Activated naive CD8-positive, alpha-beta T cell (primary cell): Measurements from ENCODE around the gene SLC6A6.

Experiments
- H3K27ac Mint-ChIP-seq: one replicate; pipeline ENCODE4 v1.8.0; 2021; ENCODE audit warnings: mixed read lengths
- H3K27me3 Mint-ChIP-seq: one replicate; pipeline ENCODE4 v1.8.0; 2021; ENCODE audit warnings: mixed read lengths
- H3K36me3 Mint-ChIP-seq: one replicate; pipeline ENCODE4 v1.8.0; 2021; ENCODE audit warnings: mixed read lengths
- H3K4me1 Mint-ChIP-seq: one replicate; pipeline ENCODE4 v1.8.0; 2021; ENCODE audit warnings: low read depth, mixed read lengths
- H3K4me3 Mint-ChIP-seq: one replicate; pipeline ENCODE4 v1.8.0; 2021; ENCODE audit warnings: mild to moderate bottlenecking, mixed read lengths
- H3K9me3 Mint-ChIP-seq: one replicate; pipeline ENCODE4 v1.8.0; 2021; ENCODE audit warnings: low read depth, mixed read lengths

Gene SLC6A6

GRCh38 chr3:14505001-14505802 lies 102.8 kb downstream of the SLC6A6 start:
- no peaks in the 10 kb centered on the region for H3K9me3 Mint-ChIP-seq
- no peaks in the 10 kb centered on the region for H3K27me3 Mint-ChIP-seq
- no peak overlapping the region for H3K4me3 Mint-ChIP-seq
- peaks cover 2% of the 10 kb centered on the region for H3K36me3 Mint-ChIP-seq
- peaks cover 4% of the 10 kb centered on the region for H3K4me1 Mint-ChIP-seq
- no peak overlapping the region for H3K27ac Mint-ChIP-seq

DNA sequence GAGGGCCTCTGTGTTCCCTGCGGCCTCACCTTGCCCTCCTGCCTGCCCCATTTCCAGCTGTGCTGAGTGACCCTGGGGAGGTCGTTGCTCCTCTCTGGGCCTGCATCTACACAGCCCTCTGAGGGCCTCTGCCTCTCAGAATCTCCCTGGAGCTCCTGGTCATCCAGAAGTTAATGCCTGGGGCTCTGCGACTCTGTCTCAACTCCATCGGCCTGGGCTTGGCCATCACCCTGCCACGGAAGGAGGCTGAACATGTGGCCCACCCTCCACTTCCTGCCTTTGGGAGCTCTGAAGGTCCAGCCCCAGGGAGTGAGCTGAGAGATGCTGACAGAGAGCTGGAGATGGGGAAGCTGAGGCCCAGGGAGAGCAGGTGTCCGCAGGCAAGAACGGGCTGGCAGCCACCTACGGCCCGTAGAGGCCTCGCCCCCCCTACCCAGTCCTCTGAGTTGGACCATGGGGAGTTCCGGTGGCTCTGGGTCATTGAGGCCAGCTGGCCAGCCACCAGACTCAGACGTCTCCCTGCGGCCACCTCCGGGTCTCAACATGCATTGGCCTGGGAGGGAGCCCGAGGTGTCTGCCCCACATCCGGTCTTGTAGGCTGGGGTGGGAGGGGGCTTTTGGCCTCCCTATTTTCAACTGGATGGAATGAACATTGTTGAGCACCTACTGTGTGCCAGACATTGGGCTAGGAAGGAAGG lies 103.5 kb downstream of the SLC6A6 start:
- H3K4me3 Mint-ChIP-seq, result no peak overlapping the region
- peaks cover 2% of the 10 kb centered on the region for H3K36me3 Mint-ChIP-seq
- H3K27ac Mint-ChIP-seq, result no peak overlapping the region
- H3K4me1 Mint-ChIP-seq, result peaks cover 4% of the 10 kb centered on the region
- H3K9me3 Mint-ChIP-seq, result no peaks in the 10 kb centered on the region
- no peaks in the 10 kb centered on the region for H3K27me3 Mint-ChIP-seq

DNA sequence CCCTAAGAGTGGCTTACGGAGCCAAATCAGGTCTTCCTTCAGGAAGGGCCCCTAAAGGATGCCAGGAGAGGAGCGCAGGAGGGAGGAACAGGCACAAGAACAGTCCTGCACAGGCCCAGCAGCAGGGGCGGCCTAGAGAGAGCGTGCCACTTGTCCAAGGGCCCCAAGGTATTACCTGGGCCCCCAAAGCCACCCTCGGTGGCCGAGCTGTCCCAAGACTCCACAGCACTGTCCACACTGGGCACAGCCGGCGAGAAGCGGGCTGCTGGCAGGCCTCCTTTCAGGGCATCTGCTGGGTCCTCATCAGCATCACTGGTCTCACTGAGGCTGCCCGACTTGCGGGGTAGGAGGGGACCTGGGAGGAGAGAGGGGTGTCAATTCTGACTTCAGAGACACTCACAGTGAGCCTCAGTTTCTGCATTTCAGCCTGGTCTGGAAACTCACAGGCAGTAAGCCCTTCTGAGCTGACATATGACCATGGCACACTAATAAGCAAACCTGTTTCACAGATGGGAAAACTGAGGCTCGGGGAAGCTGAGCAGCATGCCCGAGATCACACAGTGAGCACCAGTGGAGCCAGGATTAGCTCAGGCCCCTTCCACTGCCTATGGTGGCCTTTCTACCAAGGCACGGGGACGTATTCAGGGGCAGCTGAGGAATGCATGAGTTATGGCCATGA lies 104.4 kb downstream of the SLC6A6 start:
- peaks cover 2% of the 10 kb centered on the region for H3K36me3 Mint-ChIP-seq
- H3K27me3 Mint-ChIP-seq, result no peaks in the 10 kb centered on the region
- peaks cover 4% of the 10 kb centered on the region for H3K4me1 Mint-ChIP-seq
- no peaks in the 10 kb centered on the region for H3K9me3 Mint-ChIP-seq
- no peak overlapping the region for H3K4me3 Mint-ChIP-seq
- H3K27ac Mint-ChIP-seq, result no peak overlapping the region

GRCh38 chr3:14507305-14507741 lies 104.9 kb downstream of the SLC6A6 start:
- Mint-ChIP-seq H3K27me3 (no peaks in the 10 kb centered on the region), H3K4me3 (no peak overlapping the region), H3K9me3 (no peaks in the 10 kb centered on the region), H3K4me1 (peaks cover 4% of the 10 kb centered on the region), H3K27ac (no peak overlapping the region), H3K36me3 (peaks cover 2% of the 10 kb centered on the region)

GRCh38 chr3:14507757-14508504 lies 105.5 kb downstream of the SLC6A6 start:
- Mint-ChIP-seq H3K4me3 (no peak overlapping the region), H3K9me3 (no peaks in the 10 kb centered on the region), H3K27ac (no peak overlapping the region)

DNA sequence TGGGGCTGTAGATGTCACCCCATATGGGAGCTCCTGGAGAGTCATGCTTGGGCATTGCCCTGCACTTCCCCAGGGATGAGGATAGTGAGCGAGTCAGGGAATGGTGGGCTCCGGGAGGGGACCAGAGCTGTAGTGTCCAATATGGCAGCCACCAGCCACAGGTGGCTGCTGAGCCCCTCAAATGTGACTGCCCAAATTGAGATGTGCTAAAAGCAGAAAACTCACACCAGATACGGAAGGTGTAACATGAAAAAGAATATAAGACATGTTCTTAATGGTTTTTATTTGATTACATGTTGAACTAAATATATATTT lies 106.1 kb downstream of the SLC6A6 start:
- Mint-ChIP-seq H3K9me3 (no peaks in the 10 kb centered on the region), H3K27ac (no peak overlapping the region), H3K36me3 (no peaks in the 10 kb centered on the region), H3K4me1 (peaks cover 4% of the 10 kb centered on the region), H3K4me3 (no peak overlapping the region), H3K27me3 (no peaks in the 10 kb centered on the region)

More at GRCh38 chr3:14507757-14508504, 105.5 kb downstream of the SLC6A6 start:
- H3K27me3 Mint-ChIP-seq, result no peaks in the 10 kb centered on the region
- peaks cover 2% of the 10 kb centered on the region for H3K36me3 Mint-ChIP-seq
- peaks cover 4% of the 10 kb centered on the region for H3K4me1 Mint-ChIP-seq

GRCh38 chr3:14508966-14509795 lies 106.8 kb downstream of the SLC6A6 start:
- no peak overlapping the region for H3K27ac Mint-ChIP-seq
- H3K4me1 Mint-ChIP-seq, result peaks cover 4% of the 10 kb centered on the region
- H3K36me3 Mint-ChIP-seq, result no peaks in the 10 kb centered on the region
- no peaks in the 10 kb centered on the region for H3K9me3 Mint-ChIP-seq
- H3K4me3 Mint-ChIP-seq, result no peak overlapping the region
- H3K27me3 Mint-ChIP-seq, result no peaks in the 10 kb centered on the region

GRCh38 chr3:14509796-14510100 lies 107.3 kb downstream of the SLC6A6 start:
- no peak overlapping the region for H3K4me3 Mint-ChIP-seq
- no peaks in the 10 kb centered on the region for H3K36me3 Mint-ChIP-seq
- no peak overlapping the region for H3K27ac Mint-ChIP-seq
- no peaks in the 10 kb centered on the region for H3K27me3 Mint-ChIP-seq
- H3K4me1 Mint-ChIP-seq, result peaks cover 4% of the 10 kb centered on the region
- H3K9me3 Mint-ChIP-seq, result no peaks in the 10 kb centered on the region

DNA sequence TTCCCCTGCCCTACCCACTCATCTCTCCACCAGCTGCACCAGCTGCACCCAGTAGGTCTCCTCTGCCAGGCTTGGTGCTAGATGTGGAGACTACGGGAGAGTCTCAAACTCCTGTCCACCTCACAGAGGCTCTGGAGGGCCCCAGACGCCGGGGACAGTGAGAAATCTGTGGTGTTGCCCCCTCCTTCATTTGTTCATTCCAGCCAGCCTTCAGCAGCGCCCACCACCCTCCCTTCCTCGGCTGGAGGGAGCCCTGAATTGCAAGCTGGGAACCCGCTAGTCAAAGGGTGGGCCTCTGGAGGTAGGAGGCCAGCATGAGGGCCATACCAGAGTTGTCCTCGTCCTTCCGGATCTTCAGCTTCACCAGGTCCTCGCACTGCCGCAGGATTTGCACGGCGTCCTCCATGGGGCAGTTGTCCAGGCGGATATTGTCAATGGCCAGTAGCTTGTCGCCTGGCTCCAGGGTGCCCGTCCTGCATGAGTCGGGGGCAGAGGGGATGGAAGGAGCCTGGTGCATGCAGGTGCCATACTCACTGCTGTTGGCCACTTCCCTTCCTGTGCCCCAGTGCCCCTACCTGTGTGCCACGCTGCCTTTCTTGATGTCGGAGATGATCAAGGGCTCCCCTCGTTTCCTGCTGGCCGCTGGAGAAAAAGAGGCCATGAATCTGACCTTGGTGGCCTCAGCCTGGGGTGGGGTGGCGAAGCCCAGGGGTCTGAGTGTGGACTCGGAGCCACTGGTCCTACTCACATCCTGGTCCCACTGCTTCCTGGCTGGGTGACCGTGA lies 108.6 kb downstream of the SLC6A6 start:
- no peaks in the 10 kb centered on the region for H3K9me3 Mint-ChIP-seq
- no peak overlapping the region for H3K4me3 Mint-ChIP-seq
- H3K4me1 Mint-ChIP-seq, result peaks cover 4% of the 10 kb centered on the region
- H3K27ac Mint-ChIP-seq, result no peak overlapping the region
- no peaks in the 10 kb centered on the region for H3K36me3 Mint-ChIP-seq
- H3K27me3 Mint-ChIP-seq, result no peaks in the 10 kb centered on the region

- Mint-ChIP-seq H3K36me3 (no peaks in the 10 kb centered on the region), H3K4me1 (peaks cover 4% of the 10 kb centered on the region), H3K27me3 (no peaks in the 10 kb centered on the region), H3K4me3 (no peak overlapping the region), H3K9me3 (no peaks in the 10 kb centered on the region), H3K27ac (no peak overlapping the region)
Measured at GRCh38 chr3:14511623-14512280, 109.3 kb downstream of the SLC6A6 start.

DNA sequence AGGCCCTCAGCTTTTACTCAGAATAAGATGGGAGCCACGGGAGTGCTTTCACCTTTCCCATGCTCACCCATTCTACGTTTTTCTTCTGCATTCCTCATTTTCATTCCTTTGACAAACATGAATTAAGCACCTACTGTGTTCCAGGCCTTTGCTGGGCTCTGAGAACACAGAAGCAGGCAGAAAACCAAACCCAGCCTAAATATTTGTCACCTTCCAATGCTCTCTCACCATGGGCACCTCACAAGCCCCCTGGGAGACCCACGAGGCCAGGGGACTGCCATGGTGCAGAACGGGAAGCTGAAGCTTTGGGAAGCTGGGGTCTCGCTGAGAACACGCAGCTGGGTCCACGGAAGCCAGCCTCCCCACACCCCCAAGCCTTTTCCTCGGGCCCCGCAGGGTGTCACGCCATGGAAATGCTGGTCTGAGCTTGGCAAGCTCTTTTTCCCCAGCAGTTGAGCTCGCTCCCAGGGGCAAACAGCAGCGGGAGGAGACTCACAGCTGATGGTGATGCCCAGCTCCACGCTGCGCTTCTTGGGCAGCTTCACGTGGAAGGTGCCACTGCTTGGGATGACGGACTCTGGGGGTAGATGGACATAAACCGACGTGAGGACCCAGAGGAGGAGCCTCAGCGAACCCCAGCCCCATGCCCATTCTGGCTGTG lies 110.0 kb downstream of the SLC6A6 start:
- Mint-ChIP-seq H3K9me3 (no peaks in the 10 kb centered on the region), H3K27ac (no peak overlapping the region), H3K36me3 (no peaks in the 10 kb centered on the region), H3K4me1 (peaks cover 4% of the 10 kb centered on the region), H3K27me3 (no peaks in the 10 kb centered on the region), H3K4me3 (no peak overlapping the region)

GRCh38 chr3:14512942-14513327 lies 110.5 kb downstream of the SLC6A6 start:
- Mint-ChIP-seq H3K27me3 (no peaks in the 10 kb centered on the region), H3K4me1 (peaks cover 4% of the 10 kb centered on the region)

More at GRCh38 chr3:14512942-14513327, 110.5 kb downstream of the SLC6A6 start:
- Mint-ChIP-seq H3K27ac (no peak overlapping the region), H3K4me3 (no peak overlapping the region), H3K36me3 (no peaks in the 10 kb centered on the region), H3K9me3 (no peaks in the 10 kb centered on the region)
